ENCODE results near the gene AMOTL2.

The AMOTL2 gene

GRCh38 chr3:134353831-134354611 is 20.2 kb downstream of the AMOTL2 start:
- no peaks in the 10 kb centered on the region for H4K20me1 ChIP-seq (ENCODE audit: insufficient read depth, low read length)
- no peak overlapping the region for H2AFZ ChIP-seq (ENCODE audit: low read depth, low read length)
- H3K27me3 ChIP-seq (ENCODE audit: low read depth, low read length) = no peaks in the 10 kb centered on the region
- H3K4me3 ChIP-seq (ENCODE audit: low read length) = no peak overlapping the region
- no peaks in the 10 kb centered on the region for H3K79me2 ChIP-seq (ENCODE audit: low read length)
- no peak overlapping the region for H3K27ac ChIP-seq (ENCODE audit: low read length)
- no peak overlapping the region for H3K9ac ChIP-seq (ENCODE audit: low read length)
- no peaks in the 10 kb centered on the region for H3K36me3 ChIP-seq (replicated peaks; ENCODE audit: low read depth, low read length)
- no peak overlapping the region for H3K4me2 ChIP-seq (ENCODE audit: low read length)
- no peaks in the 10 kb centered on the region for H3K9me3 ChIP-seq (ENCODE audit: insufficient read depth, low read length)
- no peaks in the 10 kb centered on the region for H3K4me1 ChIP-seq (ENCODE audit: low read length)
- TF ChIP-seq, protein P1, sequence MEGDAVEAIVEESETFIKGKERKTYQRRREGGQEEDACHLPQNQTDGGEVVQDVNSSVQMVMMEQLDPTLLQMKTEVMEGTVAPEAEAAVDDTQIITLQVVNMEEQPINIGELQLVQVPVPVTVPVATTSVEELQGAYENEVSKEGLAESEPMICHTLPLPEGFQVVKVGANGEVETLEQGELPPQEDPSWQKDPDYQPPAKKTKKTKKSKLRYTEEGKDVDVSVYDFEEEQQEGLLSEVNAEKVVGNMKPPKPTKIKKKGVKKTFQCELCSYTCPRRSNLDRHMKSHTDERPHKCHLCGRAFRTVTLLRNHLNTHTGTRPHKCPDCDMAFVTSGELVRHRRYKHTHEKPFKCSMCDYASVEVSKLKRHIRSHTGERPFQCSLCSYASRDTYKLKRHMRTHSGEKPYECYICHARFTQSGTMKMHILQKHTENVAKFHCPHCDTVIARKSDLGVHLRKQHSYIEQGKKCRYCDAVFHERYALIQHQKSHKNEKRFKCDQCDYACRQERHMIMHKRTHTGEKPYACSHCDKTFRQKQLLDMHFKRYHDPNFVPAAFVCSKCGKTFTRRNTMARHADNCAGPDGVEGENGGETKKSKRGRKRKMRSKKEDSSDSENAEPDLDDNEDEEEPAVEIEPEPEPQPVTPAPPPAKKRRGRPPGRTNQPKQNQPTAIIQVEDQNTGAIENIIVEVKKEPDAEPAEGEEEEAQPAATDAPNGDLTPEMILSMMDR (IDR thresholded peaks at IDR 0.05; ENCODE audit: low read depth, low read length) = no peak
- TF ChIP-seq EZH2phosphoT487 (IDR thresholded peaks at IDR 0.05; ENCODE audit: low read depth) = no peak

DNA sequence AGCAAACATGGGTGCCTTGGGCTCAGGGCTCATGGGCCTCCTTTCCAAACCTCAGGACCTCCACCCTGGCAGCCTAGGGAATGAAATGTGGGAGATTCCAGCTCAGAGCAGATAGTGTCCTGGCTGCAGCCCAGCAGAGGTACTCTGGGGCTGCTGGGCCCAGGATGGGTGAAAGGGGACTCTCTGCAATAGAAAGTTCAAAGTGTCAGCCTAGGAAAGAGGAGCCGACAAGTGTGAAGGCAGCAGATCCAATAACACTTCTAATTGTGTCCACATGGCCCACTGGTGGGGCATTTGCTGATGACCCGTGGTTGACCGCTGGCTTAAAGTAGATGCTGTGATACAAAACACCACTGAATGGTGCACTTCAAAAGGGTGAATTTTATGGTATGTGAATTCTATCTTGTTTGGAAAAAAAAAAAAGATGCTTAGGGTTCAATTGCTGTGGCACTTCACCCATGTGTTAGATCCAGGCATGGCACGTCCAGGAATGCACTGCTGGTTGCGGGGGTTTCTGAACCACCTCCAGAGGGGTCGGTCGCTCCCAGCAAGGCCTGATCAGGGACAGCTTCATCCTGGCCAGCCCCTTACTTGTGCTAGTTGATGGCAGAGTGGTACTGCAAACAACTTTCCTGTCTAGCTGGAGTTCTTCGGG is 20.9 kb downstream of the AMOTL2 start:
- no peaks in the 10 kb centered on the region for H3K79me2 ChIP-seq (ENCODE audit: low read length)
- H3K4me3 ChIP-seq (ENCODE audit: low read length) = no peak overlapping the region
- no peak overlapping the region for H3K9ac ChIP-seq (ENCODE audit: low read length)
- H3K4me2 ChIP-seq (ENCODE audit: low read length) = no peak overlapping the region
- no peaks in the 10 kb centered on the region for H3K9me3 ChIP-seq (ENCODE audit: insufficient read depth, low read length)
- H4K20me1 ChIP-seq (ENCODE audit: insufficient read depth, low read length) = no peaks in the 10 kb centered on the region
- no peak overlapping the region for H3K27ac ChIP-seq (ENCODE audit: low read length)
- H3K4me1 ChIP-seq (ENCODE audit: low read length) = no peaks in the 10 kb centered on the region
- H2AFZ ChIP-seq (ENCODE audit: low read depth, low read length) = no peak overlapping the region
- no peaks in the 10 kb centered on the region for H3K27me3 ChIP-seq (ENCODE audit: low read depth, low read length)
- no peaks in the 10 kb centered on the region for H3K36me3 ChIP-seq (replicated peaks; ENCODE audit: low read depth, low read length)
- TF ChIP-seq EZH2phosphoT487 (IDR thresholded peaks at IDR 0.05; ENCODE audit: low read depth) = no peak
- TF ChIP-seq, protein P1 (IDR thresholded peaks at IDR 0.05; ENCODE audit: low read depth, low read length) = no peak

DNA sequence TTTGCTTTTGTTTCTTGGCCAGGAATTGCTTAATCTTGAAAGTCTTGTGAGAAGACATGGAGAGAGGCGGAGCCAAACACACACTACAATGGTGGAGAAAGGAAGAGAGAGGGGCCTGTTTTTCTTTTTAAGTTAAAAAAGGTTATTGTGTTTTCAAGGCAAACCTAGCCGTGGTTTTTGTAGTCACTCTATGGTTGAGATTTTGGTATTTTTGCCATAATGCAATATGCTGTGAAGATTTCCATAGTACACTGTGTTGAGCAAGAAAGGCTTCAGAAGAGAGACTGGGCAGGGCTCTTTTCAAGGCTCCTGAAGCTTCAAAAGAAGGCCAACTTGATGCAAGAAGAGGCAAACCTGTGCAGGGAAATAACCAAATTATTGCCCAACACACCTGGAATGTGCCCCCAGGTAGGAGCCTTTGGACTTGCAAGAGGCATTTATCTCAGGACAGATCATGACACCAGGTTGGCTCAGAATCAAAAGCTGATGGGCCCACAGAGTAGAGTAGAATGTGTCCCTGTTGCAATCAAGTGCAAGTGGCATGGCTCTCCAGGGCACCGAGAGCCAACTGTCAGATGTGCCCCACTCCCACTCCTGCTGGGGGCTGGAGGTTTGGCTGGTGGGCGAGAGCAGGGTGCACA is 22.1 kb downstream of the AMOTL2 start:
- TF ChIP-seq, protein P1 (IDR thresholded peaks at IDR 0.05; ENCODE audit: low read depth, low read length) = no peak
- TF ChIP-seq EZH2phosphoT487 (IDR thresholded peaks at IDR 0.05; ENCODE audit: low read depth) = no peak
- H3K9ac ChIP-seq (ENCODE audit: low read length) = no peak overlapping the region
- H3K79me2 ChIP-seq (ENCODE audit: low read length) = no peaks in the 10 kb centered on the region
- H2AFZ ChIP-seq (ENCODE audit: low read depth, low read length) = no peak overlapping the region
- no peaks in the 10 kb centered on the region for H3K36me3 ChIP-seq (replicated peaks; ENCODE audit: low read depth, low read length)
- H4K20me1 ChIP-seq (ENCODE audit: insufficient read depth, low read length) = no peaks in the 10 kb centered on the region
- no peaks in the 10 kb centered on the region for H3K4me1 ChIP-seq (ENCODE audit: low read length)
- no peak overlapping the region for H3K4me2 ChIP-seq (ENCODE audit: low read length)
- H3K27ac ChIP-seq (ENCODE audit: low read length) = no peak overlapping the region
- no peaks in the 10 kb centered on the region for H3K27me3 ChIP-seq (ENCODE audit: low read depth, low read length)
- no peaks in the 10 kb centered on the region for H3K9me3 ChIP-seq (ENCODE audit: insufficient read depth, low read length)
- H3K4me3 ChIP-seq (ENCODE audit: low read length) = no peak overlapping the region

- no peaks in the 10 kb centered on the region for H3K27me3 ChIP-seq (ENCODE audit: low read depth, low read length)
These were observed 22.8 kb downstream of the AMOTL2 start for GRCh38 chr3:134351427-134351826.

More at GRCh38 chr3:134351427-134351826, 22.8 kb downstream of the AMOTL2 start:
- TF ChIP-seq, protein P1 (IDR thresholded peaks at IDR 0.05; ENCODE audit: low read depth, low read length) = no peak
- no peak for TF ChIP-seq EZH2phosphoT487 (IDR thresholded peaks at IDR 0.05; ENCODE audit: low read depth)
- no peaks in the 10 kb centered on the region for H3K79me2 ChIP-seq (ENCODE audit: low read length)
- no peak overlapping the region for H3K4me2 ChIP-seq (ENCODE audit: low read length)
- peaks cover 2% of the 10 kb centered on the region for H3K36me3 ChIP-seq (replicated peaks; ENCODE audit: low read depth, low read length)
- no peak overlapping the region for H3K4me3 ChIP-seq (ENCODE audit: low read length)
- H3K9ac ChIP-seq (ENCODE audit: low read length) = no peak overlapping the region
- no peak overlapping the region for H2AFZ ChIP-seq (ENCODE audit: low read depth, low read length)
- H3K4me1 ChIP-seq (ENCODE audit: low read length) = no peaks in the 10 kb centered on the region
- H3K27ac ChIP-seq (ENCODE audit: low read length) = no peak overlapping the region
- H4K20me1 ChIP-seq (ENCODE audit: insufficient read depth, low read length) = no peaks in the 10 kb centered on the region
- peaks cover 5% of the 10 kb centered on the region; the same call in 1 of the 2 replicates for H3K9me3 ChIP-seq (ENCODE audit: insufficient read depth, low read length)

Data from OCI-LY3 (cell line).